GM10248 (cell line): ENCODE measurements around the gene PRAMEF6.
"Not testable (repeated sequence)": the region's sequence is repeated elsewhere in the genome, so short reads cannot be mapped to it uniquely, and the experiment has no call there.

Experiments
- CTCF ChIA-PET: fragments of 300-600 bp; sonication (Branson Sonifier 250); formaldehyde crosslinking; extraction: SDS; loops from one replicate; lab custom pipeline; 2021; ENCODE audit warnings: antibody characterized with exemption; lab: Yijun Ruan, JAX
- POLR2A ChIA-PET: fragments of 350-650 bp; sonication (Branson Sonifier 250); formaldehyde crosslinking; extraction: SDS; loops from one replicate; lab custom pipeline; 2020; ENCODE audit warnings: antibody characterized with exemption; lab: Yijun Ruan, JAX
- DNase-seq: peaks from one replicate; pipeline ENCODE4 v3.0.0; 2012; ENCODE audit errors: extremely low spot score

The PRAMEF6 gene

GRCh38 chr1:12947480-12947879 lies at the start of gene PRAMEF6:
Gene PRAMEF6, minus strand, starts transcription at chr1:12947580. Its CDS starts 5,062 bp downstream, at chr1:12942518.
- POLR2A ChIA-PET, DNase-seq, CTCF ChIA-PET: not testable (repeated sequence)

GRCh38 chr1:12924368-12924767 lies 23.0 kb downstream of the PRAMEF6 start:
- POLR2A ChIA-PET, CTCF ChIA-PET: not testable (repeated sequence)

GRCh38 chr1:12921749-12922148 lies 25.6 kb downstream of the PRAMEF6 start:
- POLR2A ChIA-PET, DNase-seq, CTCF ChIA-PET: not testable (repeated sequence)

More at GRCh38 chr1:12924368-12924767, 23.0 kb downstream of the PRAMEF6 start:
- not testable (repeated sequence) for DNase-seq

GRCh38 chr1:12916310-12916709 lies 31.1 kb downstream of the PRAMEF6 start, which contains the start of gene PRAMEF7:
Gene PRAMEF7, plus strand, starts transcription at chr1:12916610. Its CDS starts 1,083 bp downstream, at chr1:12917693.
- CTCF ChIA-PET, POLR2A ChIA-PET, DNase-seq: not testable (repeated sequence)

GRCh38 chr1:12903793-12904572 lies 43.4 kb downstream of the PRAMEF6 start:
- DNase-seq, CTCF ChIA-PET, POLR2A ChIA-PET: not testable (repeated sequence)

GRCh38 chr1:12899186-12899585 lies 48.2 kb downstream of the PRAMEF6 start:
- POLR2A ChIA-PET, CTCF ChIA-PET: not testable (repeated sequence)

GRCh38 chr1:12898170-12898569 lies 49.2 kb downstream of the PRAMEF6 start, which contains the start of gene PRAMEF10:
Gene PRAMEF10, minus strand, starts transcription at chr1:12898270. Its CDS starts 2,423 bp downstream, at chr1:12895847.
- POLR2A ChIA-PET, DNase-seq, CTCF ChIA-PET: not testable (repeated sequence)

More at GRCh38 chr1:12899186-12899585, 48.2 kb downstream of the PRAMEF6 start:
- DNase-seq: not testable (repeated sequence)
